K562 (cell line): ENCODE measurements around the gene MEF2B. TPM values are rescaled to one million over a fixed set of nuclear protein-coding genes. Genes with fewer than 3 reads are reported as not detected.

ENCODE experiments used
- ARHGAP35 ChIP-seq: fragments of 450-650 bp; IDR thresholded peaks from 2 replicates; pipeline ENCODE4 v1.6.1; 2018; ENCODE audit not compliant: partially characterized antibody
- CREB1 ChIP-seq, 2 experiments: sonication (generic) in 1 of 2; formaldehyde crosslinking in 1 of 2; IDR thresholded peaks; 2 replicates each; pipeline versions ENCODE4 v1.6.1 to v1.8.0; 2012 to 2022; ENCODE audit warnings: inconsistent platforms in 1 of 2, mild to moderate bottlenecking in 1 of 2, missing genetic modification reagents in 1 of 2, moderate library complexity in 1 of 2
- CREM ChIP-seq: IDR thresholded peaks from 2 replicates; pipeline ENCODE4 v1.6.1; 2014; ENCODE audit warnings: antibody characterized with exemption, low read depth
- ETV5 ChIP-seq: sonication (generic); formaldehyde crosslinking; IDR thresholded peaks from 2 replicates; pipeline ENCODE4 v1.4.0; 2020; ENCODE audit warnings: low read depth, mild to moderate bottlenecking, missing genetic modification reagents
- FOXJ2 ChIP-seq: fragments of 200-800 bp; sonication (Bioruptor generic); IDR thresholded peaks from 2 replicates; pipeline ENCODE4 v1.6.1; 2016; ENCODE audit warnings: missing genetic modification characterization, missing compliant biosample characterization
- FOXK2 ChIP-seq, 2 experiments: fragments of 450-650 bp; IDR thresholded peaks in 1 of 2; conservative IDR thresholded peaks in 1 of 2; 2 replicates each; pipeline ENCODE4 v1.6.1; 2016; ENCODE audit warnings: low read depth in 2 of 2, mild to moderate bottlenecking in 1 of 2
- GABPB1 ChIP-seq: sonication (generic); formaldehyde crosslinking; IDR thresholded peaks from 2 replicates; pipeline ENCODE4 v1.8.0; 2022; ENCODE audit warnings: mild to moderate bottlenecking, missing genetic modification reagents
- GTF2E2 ChIP-seq: fragments of 200-800 bp; sonication (Bioruptor generic); IDR thresholded peaks from 2 replicates; pipeline ENCODE4 v1.6.1; 2016; ENCODE audit warnings: missing genetic modification characterization, missing compliant biosample characterization
- HLTF ChIP-seq: fragments of 450-650 bp; IDR thresholded peaks from 2 replicates; pipeline ENCODE4 v1.6.1; 2016
- KLF6 ChIP-seq: fragments of 250-450 bp; sonication (Bioruptor Pico); IDR thresholded peaks from 2 replicates; pipeline ENCODE4 v1.4.0; 2020; ENCODE audit warnings: mild to moderate bottlenecking, moderate library complexity, borderline replicate concordance
- RB1 ChIP-seq: fragments of 450-650 bp; IDR thresholded peaks from 2 replicates; pipeline ENCODE4 v1.6.1; 2017; ENCODE audit warnings: low read depth, mild to moderate bottlenecking
- SP1 ChIP-seq: sonication (generic); formaldehyde crosslinking; IDR thresholded peaks from 2 replicates; pipeline ENCODE4 v1.8.1; 2022; ENCODE audit warnings: mild to moderate bottlenecking, missing genetic modification reagents
- TAF7 ChIP-seq: fragments of 450-650 bp; IDR thresholded peaks from 2 replicates; pipeline ENCODE4 v1.6.1; 2016; ENCODE audit warnings: missing genetic modification characterization, missing compliant biosample characterization
- ZNF197 ChIP-seq: fragments of 200-800 bp; sonication (Bioruptor generic); IDR thresholded peaks from 2 replicates; pipeline ENCODE4 v1.6.1; 2016; ENCODE audit warnings: low read depth, missing genetic modification characterization, missing compliant biosample characterization
- polyA plus RNA-seq, 8 experiments: library from polyadenylated mRNA; depleted of rRNA in 4 of 8; stranded (reverse) in 5 of 8; unstranded in 3 of 8; fragments of >200 nt; fragmentation: Nextera tagmentation in 2 of 8; fragmentation: Illumina TruSeq in 1 of 8; extraction: Ambion mirVana in 2 of 8; extraction: Trizol in 1 of 8; gene quantifications; 2 replicates each; pipeline versions ENCODE4 v1.2.1 to v1.2.3, GENCODE V29; 2011 to 2014; ENCODE audit warnings: inconsistent platforms in 1 of 8, missing spikeins in 1 of 8
- total RNA-seq, 7 experiments: library from RNA; depleted of rRNA in 6 of 7; stranded (reverse); fragments of >200 nt in 6 of 7; fragmentation: Illumina TruSeq in 2 of 7; extraction: Trizol in 2 of 7; gene quantifications; 2 replicates each; pipeline versions ENCODE4 v1.2.1 to v1.2.3, GENCODE V29; 2011 to 2021; ENCODE audit warnings: low replicate concordance in 1 of 7
- TF ChIP-seq, protein P1 (sequence below), 2 experiments: fragments of 450-650 bp; IDR thresholded peaks; 2 replicates each; pipeline ENCODE4 v1.6.1; 2018; ENCODE audit warnings: mild to moderate bottlenecking in 2 of 2, low read depth in 1 of 2; ENCODE audit not compliant: partially characterized antibody in 2 of 2
- TF ChIP-seq, protein P2 (sequence below): fragments of 450-650 bp; IDR thresholded peaks from 2 replicates; pipeline ENCODE4 v1.6.1; 2016; ENCODE audit warnings: borderline replicate concordance
- TF ChIP-seq, protein P3 (sequence below): fragments of 450-650 bp; IDR thresholded peaks from 2 replicates; pipeline ENCODE4 v1.6.1; 2017; ENCODE audit warnings: antibody characterized with exemption, mild to moderate bottlenecking

Gene MEF2B
- total and polyA plus RNA-seq, 9 of the 15 experiments (the other 6 are each of a cell fraction or from before 2014, with no cell fraction given), result 0.14 to 1.9 (median 0.71) TPM; not detected in 3

DNA sequence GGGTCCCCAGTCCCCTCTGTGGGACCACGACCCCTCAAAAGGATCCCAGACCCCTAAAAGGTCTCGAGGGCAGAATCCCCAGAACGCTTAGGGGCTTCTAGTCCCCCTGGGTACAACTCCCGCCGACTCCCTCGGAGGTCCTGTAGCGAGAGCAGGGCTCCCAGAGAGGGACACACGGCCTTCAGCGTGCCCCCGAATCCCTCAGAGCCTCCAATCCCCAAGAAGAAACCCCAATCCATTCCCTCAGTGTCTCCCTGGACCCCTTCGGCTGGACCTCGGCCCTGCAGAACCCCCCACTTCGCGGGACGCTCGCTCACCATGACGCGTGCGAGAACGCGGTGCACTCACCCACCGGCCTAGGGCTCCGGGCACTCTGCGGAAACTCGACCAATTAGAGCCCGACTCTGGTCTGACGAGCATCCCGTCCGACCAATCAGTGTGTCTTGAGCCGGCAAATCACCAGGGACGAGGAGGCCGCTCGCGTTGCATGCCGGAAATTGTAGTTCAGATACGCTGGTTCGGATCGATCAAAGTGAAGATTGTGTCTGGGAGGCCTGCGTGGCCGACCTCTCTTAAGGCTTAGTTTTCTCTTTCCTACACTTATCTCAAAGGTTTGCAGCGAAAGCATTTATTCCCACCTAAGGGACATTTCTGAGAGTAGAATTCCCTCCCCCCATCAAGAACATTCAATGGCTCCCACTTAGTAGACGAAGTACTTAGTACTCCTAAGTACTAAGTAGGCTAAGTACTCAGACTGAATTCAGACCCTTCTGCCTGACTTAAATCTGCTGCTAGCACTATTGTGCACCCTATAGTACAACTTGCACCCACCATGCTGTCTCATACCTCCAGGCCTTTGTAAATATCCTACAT lies 31.7 kb downstream of the MEF2B start, which contains the start of gene TMEM161A (continued):
- TF ChIP-seq, protein P1, sequence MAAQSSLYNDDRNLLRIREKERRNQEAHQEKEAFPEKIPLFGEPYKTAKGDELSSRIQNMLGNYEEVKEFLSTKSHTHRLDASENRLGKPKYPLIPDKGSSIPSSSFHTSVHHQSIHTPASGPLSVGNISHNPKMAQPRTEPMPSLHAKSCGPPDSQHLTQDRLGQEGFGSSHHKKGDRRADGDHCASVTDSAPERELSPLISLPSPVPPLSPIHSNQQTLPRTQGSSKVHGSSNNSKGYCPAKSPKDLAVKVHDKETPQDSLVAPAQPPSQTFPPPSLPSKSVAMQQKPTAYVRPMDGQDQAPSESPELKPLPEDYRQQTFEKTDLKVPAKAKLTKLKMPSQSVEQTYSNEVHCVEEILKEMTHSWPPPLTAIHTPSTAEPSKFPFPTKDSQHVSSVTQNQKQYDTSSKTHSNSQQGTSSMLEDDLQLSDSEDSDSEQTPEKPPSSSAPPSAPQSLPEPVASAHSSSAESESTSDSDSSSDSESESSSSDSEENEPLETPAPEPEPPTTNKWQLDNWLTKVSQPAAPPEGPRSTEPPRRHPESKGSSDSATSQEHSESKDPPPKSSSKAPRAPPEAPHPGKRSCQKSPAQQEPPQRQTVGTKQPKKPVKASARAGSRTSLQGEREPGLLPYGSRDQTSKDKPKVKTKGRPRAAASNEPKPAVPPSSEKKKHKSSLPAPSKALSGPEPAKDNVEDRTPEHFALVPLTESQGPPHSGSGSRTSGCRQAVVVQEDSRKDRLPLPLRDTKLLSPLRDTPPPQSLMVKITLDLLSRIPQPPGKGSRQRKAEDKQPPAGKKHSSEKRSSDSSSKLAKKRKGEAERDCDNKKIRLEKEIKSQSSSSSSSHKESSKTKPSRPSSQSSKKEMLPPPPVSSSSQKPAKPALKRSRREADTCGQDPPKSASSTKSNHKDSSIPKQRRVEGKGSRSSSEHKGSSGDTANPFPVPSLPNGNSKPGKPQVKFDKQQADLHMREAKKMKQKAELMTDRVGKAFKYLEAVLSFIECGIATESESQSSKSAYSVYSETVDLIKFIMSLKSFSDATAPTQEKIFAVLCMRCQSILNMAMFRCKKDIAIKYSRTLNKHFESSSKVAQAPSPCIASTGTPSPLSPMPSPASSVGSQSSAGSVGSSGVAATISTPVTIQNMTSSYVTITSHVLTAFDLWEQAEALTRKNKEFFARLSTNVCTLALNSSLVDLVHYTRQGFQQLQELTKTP (IDR thresholded peaks at IDR 0.05; ENCODE audit: low read depth in 1 of 2, partially characterized antibody in 2 of 2), result peak in 1 of 2 experiments; percentile 84
- TF ChIP-seq GTF2E2 (tag), result no peak; the same call in 1 of the 2 replicates
- TF ChIP-seq ETV5, result no peak
- TF ChIP-seq, protein P2, sequence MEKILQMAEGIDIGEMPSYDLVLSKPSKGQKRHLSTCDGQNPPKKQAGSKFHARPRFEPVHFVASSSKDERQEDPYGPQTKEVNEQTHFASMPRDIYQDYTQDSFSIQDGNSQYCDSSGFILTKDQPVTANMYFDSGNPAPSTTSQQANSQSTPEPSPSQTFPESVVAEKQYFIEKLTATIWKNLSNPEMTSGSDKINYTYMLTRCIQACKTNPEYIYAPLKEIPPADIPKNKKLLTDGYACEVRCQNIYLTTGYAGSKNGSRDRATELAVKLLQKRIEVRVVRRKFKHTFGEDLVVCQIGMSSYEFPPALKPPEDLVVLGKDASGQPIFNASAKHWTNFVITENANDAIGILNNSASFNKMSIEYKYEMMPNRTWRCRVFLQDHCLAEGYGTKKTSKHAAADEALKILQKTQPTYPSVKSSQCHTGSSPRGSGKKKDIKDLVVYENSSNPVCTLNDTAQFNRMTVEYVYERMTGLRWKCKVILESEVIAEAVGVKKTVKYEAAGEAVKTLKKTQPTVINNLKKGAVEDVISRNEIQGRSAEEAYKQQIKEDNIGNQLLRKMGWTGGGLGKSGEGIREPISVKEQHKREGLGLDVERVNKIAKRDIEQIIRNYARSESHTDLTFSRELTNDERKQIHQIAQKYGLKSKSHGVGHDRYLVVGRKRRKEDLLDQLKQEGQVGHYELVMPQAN, result peak; percentile 65; the same call in 1 of the 2 replicates
- no peak for TF ChIP-seq ARHGAP35
- peak; percentile 78 for TF ChIP-seq GABPB1 (CRISPR knock-in tag)
- TF ChIP-seq CREB1 (IDR thresholded peaks at IDR 0.05), result peak; percentile 74
- peak; percentile 84 for TF ChIP-seq CREB1 (CRISPR knock-in tag; IDR thresholded peaks at IDR 0.05)
- peak; percentile 67 for TF ChIP-seq TAF7
- no peak for TF ChIP-seq KLF6 (CRISPR knock-in tag)
- TF ChIP-seq, protein P3, sequence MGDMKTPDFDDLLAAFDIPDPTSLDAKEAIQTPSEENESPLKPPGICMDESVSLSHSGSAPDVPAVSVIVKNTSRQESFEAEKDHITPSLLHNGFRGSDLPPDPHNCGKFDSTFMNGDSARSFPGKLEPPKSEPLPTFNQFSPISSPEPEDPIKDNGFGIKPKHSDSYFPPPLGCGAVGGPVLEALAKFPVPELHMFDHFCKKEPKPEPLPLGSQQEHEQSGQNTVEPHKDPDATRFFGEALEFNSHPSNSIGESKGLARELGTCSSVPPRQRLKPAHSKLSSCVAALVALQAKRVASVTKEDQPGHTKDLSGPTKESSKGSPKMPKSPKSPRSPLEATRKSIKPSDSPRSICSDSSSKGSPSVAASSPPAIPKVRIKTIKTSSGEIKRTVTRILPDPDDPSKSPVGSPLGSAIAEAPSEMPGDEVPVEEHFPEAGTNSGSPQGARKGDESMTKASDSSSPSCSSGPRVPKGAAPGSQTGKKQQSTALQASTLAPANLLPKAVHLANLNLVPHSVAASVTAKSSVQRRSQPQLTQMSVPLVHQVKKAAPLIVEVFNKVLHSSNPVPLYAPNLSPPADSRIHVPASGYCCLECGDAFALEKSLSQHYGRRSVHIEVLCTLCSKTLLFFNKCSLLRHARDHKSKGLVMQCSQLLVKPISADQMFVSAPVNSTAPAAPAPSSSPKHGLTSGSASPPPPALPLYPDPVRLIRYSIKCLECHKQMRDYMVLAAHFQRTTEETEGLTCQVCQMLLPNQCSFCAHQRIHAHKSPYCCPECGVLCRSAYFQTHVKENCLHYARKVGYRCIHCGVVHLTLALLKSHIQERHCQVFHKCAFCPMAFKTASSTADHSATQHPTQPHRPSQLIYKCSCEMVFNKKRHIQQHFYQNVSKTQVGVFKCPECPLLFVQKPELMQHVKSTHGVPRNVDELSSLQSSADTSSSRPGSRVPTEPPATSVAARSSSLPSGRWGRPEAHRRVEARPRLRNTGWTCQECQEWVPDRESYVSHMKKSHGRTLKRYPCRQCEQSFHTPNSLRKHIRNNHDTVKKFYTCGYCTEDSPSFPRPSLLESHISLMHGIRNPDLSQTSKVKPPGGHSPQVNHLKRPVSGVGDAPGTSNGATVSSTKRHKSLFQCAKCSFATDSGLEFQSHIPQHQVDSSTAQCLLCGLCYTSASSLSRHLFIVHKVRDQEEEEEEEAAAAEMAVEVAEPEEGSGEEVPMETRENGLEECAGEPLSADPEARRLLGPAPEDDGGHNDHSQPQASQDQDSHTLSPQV, result peak; percentile 28; the same call in 1 of the 2 replicates
- TF ChIP-seq SP1 (CRISPR knock-in tag), result peak; percentile 79
- peak in 1 of 2 experiments; percentile 21; a peak in 1 of 4 replicates for TF ChIP-seq FOXK2 (conservative IDR thresholded peaks at IDR 0.05 in 1 of 2, IDR thresholded peaks at IDR 0.05 in 1 of 2; ENCODE audit: low read depth in 2 of 2)
- TF ChIP-seq FOXJ2 (tag), result no peak
- TF ChIP-seq HLTF, result no peak
- TF ChIP-seq CREM, result peak; percentile 86
- peak; percentile 20; the same call in 1 of the 2 replicates for TF ChIP-seq RB1
- no peak for TF ChIP-seq ZNF197
